K562 (cell line): ENCODE measurements around the gene HYAL1. TPM values are rescaled to one million over a fixed set of nuclear protein-coding genes. Genes with fewer than 3 reads are reported as not detected.

ENCODE experiments used
- ELF4 ChIP-seq: fragments of 450-650 bp; formaldehyde crosslinking; IDR thresholded peaks from 2 replicates; pipeline ENCODE4 v1.4.0; 2022; ENCODE audit warnings: missing genetic modification characterization
- FOXA1 ChIP-seq: fragments of 450-650 bp; IDR thresholded peaks from 2 replicates; pipeline ENCODE4 v1.6.1; 2016; ENCODE audit warnings: mild to moderate bottlenecking, borderline replicate concordance
- GTF2E2 ChIP-seq: fragments of 200-800 bp; sonication (Bioruptor generic); IDR thresholded peaks from 2 replicates; pipeline ENCODE4 v1.6.1; 2016; ENCODE audit warnings: missing genetic modification characterization, missing compliant biosample characterization
- MCM5 ChIP-seq: fragments of 450-650 bp; IDR thresholded peaks from 2 replicates; pipeline ENCODE4 v1.6.1; 2016; ENCODE audit warnings: low read depth
- MEF2A ChIP-seq: IDR thresholded peaks from 2 replicates; pipeline ENCODE4 v1.6.1; 2011; ENCODE audit warnings: low read depth, mild to moderate bottlenecking, low read length, moderate library complexity; ENCODE audit not compliant: control insufficient read depth
- MYNN ChIP-seq, 2 experiments: sonication (generic); formaldehyde crosslinking in 1 of 2; IDR thresholded peaks; 2 replicates each; pipeline versions ENCODE4 v1.5.0 to v1.6.1; 2016 to 2020; ENCODE audit warnings: antibody characterized with exemption in 1 of 2, missing genetic modification reagents in 1 of 2
- POLR2AphosphoS2 ChIP-seq: IDR thresholded peaks from 2 replicates; pipeline ENCODE4 v1.6.1; 2012; ENCODE audit warnings: low read length, improper control_type of control experiment
- RB1 ChIP-seq: fragments of 450-650 bp; IDR thresholded peaks from 2 replicates; pipeline ENCODE4 v1.6.1; 2017; ENCODE audit warnings: low read depth, mild to moderate bottlenecking
- RBM34 ChIP-seq: fragments of 200-400 bp; formaldehyde crosslinking; IDR thresholded peaks from 2 replicates; pipeline ENCODE4 v1.6.1; 2018; ENCODE audit warnings: low read length, borderline replicate concordance; ENCODE audit not compliant: insufficient read depth
- SREBF1 ChIP-seq: fragments of 150-350 bp; IDR thresholded peaks from 2 replicates; pipeline ENCODE4 v1.6.1; 2014; ENCODE audit warnings: antibody characterized with exemption, low read depth, low read length, borderline replicate concordance
- ZNF253 ChIP-seq: fragments of 250-450 bp; sonication (Bioruptor Pico); conservative IDR thresholded peaks from 2 replicates; pipeline ENCODE4 v1.6.1; 2021; ENCODE audit warnings: mild to moderate bottlenecking
- ZNF41 ChIP-seq: fragments of 250-450 bp; sonication (Bioruptor Pico); conservative IDR thresholded peaks from 2 replicates; pipeline ENCODE4 v1.4.0; 2020; ENCODE audit warnings: mild to moderate bottlenecking
- polyA plus RNA-seq, 8 experiments: library from polyadenylated mRNA; depleted of rRNA in 4 of 8; stranded (reverse) in 5 of 8; unstranded in 3 of 8; fragments of >200 nt; fragmentation: Nextera tagmentation in 2 of 8; fragmentation: Illumina TruSeq in 1 of 8; extraction: Ambion mirVana in 2 of 8; extraction: Trizol in 1 of 8; gene quantifications; 2 replicates each; pipeline versions ENCODE4 v1.2.1 to v1.2.3, GENCODE V29; 2011 to 2014; ENCODE audit warnings: inconsistent platforms in 1 of 8, missing spikeins in 1 of 8
- total RNA-seq, 7 experiments: library from RNA; depleted of rRNA in 6 of 7; stranded (reverse); fragments of >200 nt in 6 of 7; fragmentation: Illumina TruSeq in 2 of 7; extraction: Trizol in 2 of 7; gene quantifications; 2 replicates each; pipeline versions ENCODE4 v1.2.1 to v1.2.3, GENCODE V29; 2011 to 2021; ENCODE audit warnings: low replicate concordance in 1 of 7
- TF ChIP-seq, protein P1 (sequence below), 2 experiments: fragments of 450-650 bp; IDR thresholded peaks; 2 replicates each; pipeline ENCODE4 v1.6.1; 2016; ENCODE audit warnings: mild to moderate bottlenecking in 2 of 2, borderline replicate concordance in 1 of 2, low read depth in 1 of 2, moderate library complexity in 1 of 2
- TF ChIP-seq, protein P2 (sequence below): IDR thresholded peaks from 2 replicates; pipeline ENCODE4 v1.6.1; 2011; ENCODE audit not compliant: insufficient read length; ENCODE audit errors: extremely low read depth
- TF ChIP-seq, protein P3 (sequence below): fragments of 450-650 bp; IDR thresholded peaks from one replicate; pipeline ENCODE4 v1.6.1; 2018; ENCODE audit warnings: mild to moderate bottlenecking, moderate library complexity; ENCODE audit not compliant: partially characterized antibody
- TF ChIP-seq, protein P4 (sequence below): fragments of 450-650 bp; IDR thresholded peaks from 2 replicates; pipeline ENCODE4 v1.6.1; 2014; ENCODE audit warnings: low read depth, mild to moderate bottlenecking, moderate library complexity, borderline replicate concordance

Gene HYAL1
- total and polyA plus RNA-seq, 9 of the 15 experiments (the other 6 are each of a cell fraction or from before 2014, with no cell fraction given) = 1.4 to 8.5 (median 4.7) TPM

GRCh38 chr3:50337175-50337861, 33.9 kb upstream of the HYAL1 start (continued):
- TF ChIP-seq, protein P1, sequence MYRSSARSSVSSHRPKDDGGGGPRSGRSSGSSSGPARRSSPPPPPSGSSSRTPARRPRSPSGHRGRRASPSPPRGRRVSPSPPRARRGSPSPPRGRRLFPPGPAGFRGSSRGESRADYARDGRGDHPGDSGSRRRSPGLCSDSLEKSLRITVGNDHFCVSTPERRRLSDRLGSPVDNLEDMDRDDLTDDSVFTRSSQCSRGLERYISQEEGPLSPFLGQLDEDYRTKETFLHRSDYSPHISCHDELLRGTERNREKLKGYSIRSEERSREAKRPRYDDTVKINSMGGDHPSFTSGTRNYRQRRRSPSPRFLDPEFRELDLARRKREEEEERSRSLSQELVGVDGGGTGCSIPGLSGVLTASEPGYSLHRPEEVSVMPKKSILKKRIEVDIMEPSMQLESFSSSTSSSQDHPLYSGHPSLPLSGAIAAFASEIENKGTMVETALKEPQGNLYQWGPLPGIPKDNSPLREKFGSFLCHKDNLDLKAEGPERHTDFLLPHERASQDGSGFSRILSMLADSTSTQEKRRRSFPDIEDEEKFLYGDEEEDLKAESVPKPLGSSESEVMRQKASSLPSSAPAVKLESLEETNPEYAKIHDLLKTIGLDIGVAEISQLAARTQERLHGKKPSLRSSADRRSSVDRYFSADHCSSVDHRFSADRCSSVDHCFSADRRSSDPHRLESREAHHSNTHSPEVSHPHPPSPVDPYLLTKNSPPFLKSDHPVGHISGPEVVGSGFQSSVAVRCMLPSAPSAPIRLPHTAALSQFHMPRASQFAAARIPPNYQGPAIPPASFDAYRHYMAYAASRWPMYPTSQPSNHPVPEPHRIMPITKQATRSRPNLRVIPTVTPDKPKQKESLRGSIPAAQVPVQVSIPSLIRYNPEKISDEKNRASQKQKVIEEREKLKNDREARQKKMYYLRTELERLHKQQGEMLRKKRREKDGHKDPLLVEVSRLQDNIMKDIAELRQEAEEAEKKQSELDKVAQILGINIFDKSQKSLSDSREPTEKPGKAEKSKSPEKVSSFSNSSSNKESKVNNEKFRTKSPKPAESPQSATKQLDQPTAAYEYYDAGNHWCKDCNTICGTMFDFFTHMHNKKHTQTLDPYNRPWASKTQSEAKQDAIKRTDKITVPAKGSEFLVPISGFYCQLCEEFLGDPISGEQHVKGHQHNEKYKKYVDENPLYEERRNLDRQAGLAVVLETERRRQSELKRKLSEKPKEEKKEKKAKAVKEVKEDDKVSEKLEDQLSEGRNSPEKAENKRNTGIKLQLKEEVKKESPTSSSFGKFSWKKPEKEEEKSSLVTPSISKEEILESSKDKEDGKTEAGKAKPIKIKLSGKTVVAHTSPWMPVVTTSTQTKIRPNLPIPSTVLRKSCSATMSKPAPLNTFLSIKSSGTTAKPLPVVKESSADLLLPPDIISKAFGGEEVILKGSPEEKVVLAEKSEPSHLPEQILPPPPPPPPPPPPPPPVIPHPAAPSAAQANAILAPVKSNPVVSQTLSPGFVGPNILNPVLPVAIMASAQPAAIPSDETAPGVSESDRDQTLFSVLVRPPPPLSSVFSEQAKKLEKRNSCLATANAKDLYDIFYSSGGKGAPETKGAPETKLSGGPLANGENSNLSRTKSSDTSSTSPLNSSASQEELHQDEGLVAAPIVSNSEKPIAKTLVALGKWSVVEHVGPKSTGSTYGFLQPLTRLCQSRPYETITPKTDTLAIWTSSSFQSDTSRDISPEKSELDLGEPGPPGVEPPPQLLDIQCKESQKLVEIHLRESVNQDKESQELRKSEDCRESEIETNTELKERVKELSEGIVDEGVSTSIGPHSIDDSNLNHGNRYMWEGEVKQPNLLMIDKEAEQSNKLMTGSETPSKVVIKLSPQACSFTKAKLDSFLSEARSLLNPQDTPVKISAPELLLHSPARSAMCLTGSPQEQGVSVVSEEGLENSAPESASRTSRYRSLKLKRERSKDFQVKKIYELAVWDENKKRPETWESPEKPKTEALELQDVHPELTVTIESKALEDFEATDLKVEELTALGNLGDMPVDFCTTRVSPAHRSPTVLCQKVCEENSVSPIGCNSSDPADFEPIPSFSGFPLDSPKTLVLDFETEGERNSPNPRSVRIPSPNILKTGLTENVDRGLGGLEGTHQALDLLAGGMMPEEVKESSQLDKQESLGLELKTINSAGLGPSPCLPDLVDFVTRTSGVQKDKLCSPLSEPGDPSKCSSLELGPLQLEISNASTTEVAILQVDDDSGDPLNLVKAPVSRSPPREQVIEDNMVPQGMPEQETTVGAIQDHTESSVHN (IDR thresholded peaks at IDR 0.05; ENCODE audit: borderline replicate concordance in 1 of 2, low read depth in 1 of 2) = no peak
- TF ChIP-seq ZNF253 (CRISPR knock-in tag) (no peak), RB1 (peak; percentile 15; the same call in 1 of the 2 replicates), MCM5 (no peak), ZNF41 (CRISPR knock-in tag) (no peak), MEF2A (no peak), SREBF1 (no peak), POLR2AphosphoS2 (peak; percentile 70; the same call in 1 of the 2 replicates), GTF2E2 (no peak), MYNN (IDR thresholded peaks at IDR 0.05) (no peak; the same call in 1 of the 2 replicates), MYNN (CRISPR knock-in tag; IDR thresholded peaks at IDR 0.05) (no peak), ELF4 (CRISPR knock-in tag) (no peak), FOXA1 (no peak), RBM34 (no peak)
- TF ChIP-seq, protein P2, sequence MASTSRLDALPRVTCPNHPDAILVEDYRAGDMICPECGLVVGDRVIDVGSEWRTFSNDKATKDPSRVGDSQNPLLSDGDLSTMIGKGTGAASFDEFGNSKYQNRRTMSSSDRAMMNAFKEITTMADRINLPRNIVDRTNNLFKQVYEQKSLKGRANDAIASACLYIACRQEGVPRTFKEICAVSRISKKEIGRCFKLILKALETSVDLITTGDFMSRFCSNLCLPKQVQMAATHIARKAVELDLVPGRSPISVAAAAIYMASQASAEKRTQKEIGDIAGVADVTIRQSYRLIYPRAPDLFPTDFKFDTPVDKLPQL = no peak
- TF ChIP-seq, protein P3, sequence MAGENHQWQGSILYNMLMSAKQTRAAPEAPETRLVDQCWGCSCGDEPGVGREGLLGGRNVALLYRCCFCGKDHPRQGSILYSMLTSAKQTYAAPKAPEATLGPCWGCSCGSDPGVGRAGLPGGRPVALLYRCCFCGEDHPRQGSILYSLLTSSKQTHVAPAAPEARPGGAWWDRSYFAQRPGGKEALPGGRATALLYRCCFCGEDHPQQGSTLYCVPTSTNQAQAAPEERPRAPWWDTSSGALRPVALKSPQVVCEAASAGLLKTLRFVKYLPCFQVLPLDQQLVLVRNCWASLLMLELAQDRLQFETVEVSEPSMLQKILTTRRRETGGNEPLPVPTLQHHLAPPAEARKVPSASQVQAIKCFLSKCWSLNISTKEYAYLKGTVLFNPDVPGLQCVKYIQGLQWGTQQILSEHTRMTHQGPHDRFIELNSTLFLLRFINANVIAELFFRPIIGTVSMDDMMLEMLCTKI = no peak
- TF ChIP-seq, protein P4, sequence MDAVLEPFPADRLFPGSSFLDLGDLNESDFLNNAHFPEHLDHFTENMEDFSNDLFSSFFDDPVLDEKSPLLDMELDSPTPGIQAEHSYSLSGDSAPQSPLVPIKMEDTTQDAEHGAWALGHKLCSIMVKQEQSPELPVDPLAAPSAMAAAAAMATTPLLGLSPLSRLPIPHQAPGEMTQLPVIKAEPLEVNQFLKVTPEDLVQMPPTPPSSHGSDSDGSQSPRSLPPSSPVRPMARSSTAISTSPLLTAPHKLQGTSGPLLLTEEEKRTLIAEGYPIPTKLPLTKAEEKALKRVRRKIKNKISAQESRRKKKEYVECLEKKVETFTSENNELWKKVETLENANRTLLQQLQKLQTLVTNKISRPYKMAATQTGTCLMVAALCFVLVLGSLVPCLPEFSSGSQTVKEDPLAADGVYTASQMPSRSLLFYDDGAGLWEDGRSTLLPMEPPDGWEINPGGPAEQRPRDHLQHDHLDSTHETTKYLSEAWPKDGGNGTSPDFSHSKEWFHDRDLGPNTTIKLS = peak; percentile 82; the same call in 1 of the 2 replicates
